GM21528 (cell line): ENCODE results near the gene GIGYF2.

Source experiments
- ATAC-seq: cut with Tn5 transposase; IDR thresholded peaks from one replicate; pipeline ENCODE4 v1.9.1; 2021; ENCODE audit warnings: mild to moderate bottlenecking, moderate library complexity; ENCODE audit not compliant: unreplicated experiment, low FRiP score

Gene GIGYF2

DNA sequence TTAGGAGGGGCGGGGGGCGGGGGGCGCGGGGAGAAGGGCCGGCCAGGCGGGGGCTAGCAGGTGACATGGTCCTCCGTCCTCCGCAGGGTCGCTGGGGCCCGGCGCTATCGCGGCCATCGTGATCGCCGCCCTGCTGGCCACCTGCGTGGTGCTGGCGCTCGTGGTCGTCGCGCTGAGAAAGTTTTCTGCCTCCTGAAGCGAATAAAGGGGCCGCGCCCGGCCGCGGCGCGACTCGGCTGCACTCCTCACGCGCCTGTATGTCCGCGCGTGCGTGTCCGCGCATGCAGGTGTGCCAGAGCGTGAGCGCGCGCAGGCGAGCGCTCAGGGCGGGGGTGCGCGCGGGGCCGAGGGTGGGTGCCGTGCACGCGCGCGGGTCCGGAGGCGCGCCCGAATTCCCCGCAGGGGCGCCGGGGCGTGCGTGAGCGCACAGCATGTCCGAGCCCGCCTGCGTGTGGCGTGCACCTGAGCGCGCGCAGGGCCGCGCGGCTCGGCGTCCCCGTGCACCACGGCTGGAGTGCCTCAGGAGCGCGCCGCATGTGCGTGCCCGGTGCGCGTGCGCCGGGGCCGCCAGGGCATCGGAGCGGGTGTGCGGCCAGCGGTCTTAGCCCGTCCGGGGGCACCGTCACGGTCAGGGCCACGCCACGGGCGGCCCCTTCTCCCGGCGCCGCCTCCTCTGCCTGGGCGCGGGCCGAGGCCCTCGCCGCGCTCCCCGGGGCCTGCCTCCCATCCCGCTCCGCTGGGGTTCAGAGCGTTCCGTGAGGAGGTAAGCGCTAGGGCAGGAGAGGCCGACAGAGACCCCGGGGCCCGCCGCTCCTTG, 179.2 kb downstream of the GIGYF2 start:
- ATAC-seq, result no peak

- ATAC-seq, result no peak
These were observed 179.9 kb downstream of the GIGYF2 start for GRCh38 chr2:232876978-232877441.

DNA sequence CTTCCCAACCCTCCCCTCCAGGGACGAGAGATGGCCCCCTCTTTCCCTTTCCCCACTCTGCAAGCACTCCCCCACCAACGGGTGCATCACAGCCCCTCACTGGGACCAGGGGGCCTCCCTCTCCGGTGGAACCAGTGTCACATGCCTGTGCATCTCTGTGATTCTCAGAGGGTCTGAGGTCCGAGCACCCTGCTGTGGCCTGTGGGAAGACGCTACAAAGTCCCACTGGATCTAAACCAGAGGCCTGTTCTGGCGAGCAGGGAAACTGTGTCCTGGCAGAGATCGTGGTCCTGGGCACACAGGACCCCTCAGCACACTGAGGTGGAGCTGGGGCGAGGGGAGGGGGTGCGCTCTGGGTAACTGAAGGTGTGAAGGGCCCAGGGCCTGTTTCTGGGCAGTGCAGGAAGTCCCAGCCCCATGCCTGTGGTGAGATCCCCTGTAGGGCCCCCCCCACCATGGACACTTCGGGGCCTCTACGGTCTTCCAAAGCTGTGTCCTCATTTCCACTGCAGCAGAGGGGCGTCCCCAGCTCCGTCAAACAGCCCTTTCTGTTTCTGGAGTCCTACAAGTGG, 180.9 kb downstream of the GIGYF2 start:
- ATAC-seq, result no peak

DNA sequence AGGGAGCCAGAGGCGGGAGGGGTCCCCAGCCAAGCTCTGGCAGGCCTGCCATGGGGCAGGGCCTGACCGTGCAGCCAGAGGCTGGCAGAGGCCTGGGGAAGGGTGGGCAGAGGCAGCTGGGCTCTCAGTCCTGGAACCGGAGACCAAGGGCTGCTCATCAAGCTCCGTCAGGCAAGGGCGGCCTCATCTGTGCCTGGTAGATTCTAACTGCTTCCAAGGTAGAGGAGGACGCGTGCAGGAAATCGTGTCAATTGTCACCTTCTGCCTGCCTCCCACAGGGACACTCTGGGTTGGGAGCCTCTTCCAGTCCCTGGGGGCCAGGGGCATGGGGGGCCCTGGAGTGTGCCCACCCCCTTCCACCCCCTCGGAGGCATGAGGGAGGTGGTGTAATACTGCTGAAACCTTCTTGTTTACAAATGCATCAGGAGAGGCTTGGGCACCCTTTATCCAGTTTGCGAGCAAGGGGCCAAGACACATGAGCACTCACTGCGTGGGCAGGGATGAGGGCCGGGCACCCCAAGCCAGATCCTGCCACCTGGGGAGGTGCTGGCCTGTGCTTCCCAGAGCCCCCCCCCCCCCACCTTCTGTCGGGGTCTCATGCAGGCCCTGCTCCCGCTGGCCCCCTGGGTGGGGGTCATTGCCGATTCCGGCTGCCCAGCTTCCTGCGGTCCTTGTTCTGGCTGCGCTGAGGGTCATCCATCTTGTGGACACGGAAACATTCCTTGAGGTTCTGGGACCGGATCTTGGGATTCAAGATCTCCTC, 181.9 kb downstream of the GIGYF2 start:
- no peak for ATAC-seq

DNA sequence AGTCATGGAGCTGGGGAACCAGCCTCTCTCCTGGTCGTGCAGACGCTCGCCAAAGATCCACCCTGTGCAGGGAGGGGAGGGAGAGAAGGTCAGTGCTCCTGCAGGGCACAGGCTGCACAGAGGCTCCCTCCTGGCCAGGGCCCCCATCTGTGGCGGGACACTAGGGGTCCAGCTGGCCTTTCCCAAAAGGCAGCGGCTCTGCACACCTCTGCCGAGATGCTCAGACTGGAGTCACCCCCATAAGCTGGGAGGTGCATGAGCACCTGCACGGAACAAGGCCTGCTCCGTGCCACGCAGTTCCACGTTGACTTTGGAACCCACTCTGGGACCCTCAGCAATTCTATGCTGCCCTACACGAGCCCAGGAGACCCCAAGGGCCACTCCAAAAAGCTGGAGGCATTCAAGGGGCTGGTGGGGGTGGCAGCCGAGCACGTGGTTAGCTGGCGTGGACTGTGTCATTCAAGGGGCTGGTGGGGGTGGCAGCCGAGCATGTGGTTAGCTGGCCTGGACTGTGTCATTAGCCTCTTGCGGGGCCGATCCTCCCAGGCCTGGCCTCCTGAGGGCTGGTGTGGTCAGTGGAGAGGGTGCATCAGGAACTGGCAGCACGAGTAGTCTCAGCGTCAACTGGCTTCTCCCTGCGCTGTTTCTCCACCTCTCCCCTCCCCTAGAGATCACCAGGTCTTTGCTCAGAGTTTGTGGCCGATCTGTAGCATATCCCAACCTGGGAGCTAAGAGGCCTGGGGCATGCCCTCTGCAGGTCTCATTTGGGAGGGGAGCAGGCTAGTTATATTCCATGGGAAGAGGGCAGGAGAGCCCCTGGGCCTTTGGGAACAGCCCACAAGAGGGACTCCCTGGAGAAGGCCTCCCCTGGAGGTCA, 182.7 kb downstream of the GIGYF2 start:
- no peak for ATAC-seq

DNA sequence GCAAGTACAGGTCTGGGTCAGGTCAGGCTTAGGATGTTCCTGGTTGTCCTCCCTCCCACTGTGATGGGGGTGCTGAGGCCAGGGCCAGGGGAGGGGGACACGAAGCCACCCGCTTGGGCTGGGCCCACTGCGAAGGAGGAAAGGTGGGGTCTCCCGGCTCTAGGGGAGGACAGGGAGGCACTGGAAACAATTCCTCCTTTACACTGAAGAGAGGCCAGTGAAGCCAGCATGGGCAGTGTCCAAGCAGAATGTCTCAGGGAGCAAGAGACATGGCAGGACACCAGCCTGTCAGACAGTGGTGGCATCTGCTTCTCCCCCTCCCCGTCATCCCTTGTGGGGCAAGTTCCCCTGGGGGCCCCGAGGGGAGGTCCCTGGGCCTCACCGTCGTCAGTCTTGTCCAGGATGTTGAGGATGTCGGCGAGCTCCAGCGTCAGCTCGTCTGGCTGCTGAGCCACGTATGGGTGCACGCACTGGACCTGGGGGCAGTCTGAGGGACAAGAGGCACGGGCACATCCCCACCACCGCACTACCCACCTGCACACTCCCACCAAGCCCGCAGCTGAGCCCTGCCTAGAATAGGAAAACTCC, 183.7 kb downstream of the GIGYF2 start:
- no peak for ATAC-seq

- no peak for ATAC-seq
These were observed 185.0 kb downstream of the GIGYF2 start for GRCh38 chr2:232882085-232882484.

- ATAC-seq, result no peak
These were observed 185.5 kb downstream of the GIGYF2 start for GRCh38 chr2:232882505-232883115.

DNA sequence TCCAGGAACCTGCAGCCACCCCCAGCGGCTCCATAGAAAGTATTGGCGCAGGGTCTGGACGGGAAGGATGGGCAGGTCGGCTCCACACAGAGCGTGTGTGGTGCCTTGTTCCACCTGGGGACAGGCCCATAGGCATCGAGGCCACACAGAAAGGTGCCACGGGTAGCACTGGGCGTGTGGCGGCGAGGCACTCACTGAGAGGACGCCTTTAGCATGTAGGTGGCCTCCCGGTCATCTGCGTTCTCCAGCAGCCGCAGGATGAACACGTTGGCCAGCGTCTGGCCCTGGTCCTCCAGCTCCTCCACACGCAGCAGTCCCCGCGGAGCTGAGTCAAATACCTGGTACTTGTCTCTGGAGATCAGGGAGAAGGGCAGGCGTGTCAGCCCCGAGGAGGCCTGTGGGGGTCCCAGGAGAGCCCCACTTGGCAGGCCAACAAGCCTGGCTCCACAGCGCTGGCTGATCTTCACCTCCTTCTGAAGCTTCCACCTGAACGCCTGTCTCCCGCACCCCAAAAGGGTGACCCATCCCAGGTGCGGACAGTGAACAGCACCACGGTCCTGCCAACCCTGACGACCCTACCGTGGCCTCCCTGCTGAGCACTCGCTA, 186.1 kb downstream of the GIGYF2 start:
- no peak for ATAC-seq

GRCh38 chr2:232884001-232884421, 186.9 kb downstream of the GIGYF2 start:
- ATAC-seq, result no peak

DNA sequence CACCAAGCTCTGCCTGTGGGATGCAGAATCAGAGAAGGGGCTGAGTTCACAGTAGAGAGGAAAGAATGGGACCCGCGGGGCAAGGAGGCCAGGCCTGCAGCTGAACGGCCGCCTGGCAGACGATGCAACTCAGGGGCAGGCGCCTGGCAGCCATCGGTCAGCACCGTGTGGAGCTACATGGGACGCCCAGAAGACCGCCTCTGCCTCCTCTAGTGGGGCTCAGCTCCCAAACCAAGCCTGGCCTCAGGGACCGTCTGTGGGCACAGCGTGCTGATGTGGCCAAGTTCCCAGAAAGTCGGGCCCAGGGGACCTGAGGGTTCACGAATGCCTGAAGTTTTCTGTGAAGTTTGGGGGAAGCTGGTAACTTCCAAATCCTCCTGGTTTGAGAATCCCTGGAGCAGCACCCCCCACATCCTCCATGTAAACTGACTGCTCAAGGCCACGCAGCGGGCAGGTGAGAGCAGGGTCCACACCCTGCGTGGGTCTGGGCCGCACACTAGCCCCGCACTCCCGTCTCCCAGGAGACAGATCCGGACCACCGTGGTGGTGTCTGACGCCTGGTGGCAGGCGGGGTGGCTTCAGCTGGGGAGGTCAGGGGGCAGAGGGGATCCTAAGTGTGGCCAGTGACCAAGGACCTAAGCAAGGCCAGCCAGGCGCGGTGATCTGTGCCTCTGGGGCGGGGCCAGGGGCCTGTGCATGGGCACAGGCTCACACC, 187.6 kb downstream of the GIGYF2 start:
- no peak for ATAC-seq

- no peak for ATAC-seq
These were observed 188.3 kb downstream of the GIGYF2 start for GRCh38 chr2:232885264-232885961.

- no peak for ATAC-seq
These were observed 189.0 kb downstream of the GIGYF2 start for GRCh38 chr2:232886176-232886575.

DNA sequence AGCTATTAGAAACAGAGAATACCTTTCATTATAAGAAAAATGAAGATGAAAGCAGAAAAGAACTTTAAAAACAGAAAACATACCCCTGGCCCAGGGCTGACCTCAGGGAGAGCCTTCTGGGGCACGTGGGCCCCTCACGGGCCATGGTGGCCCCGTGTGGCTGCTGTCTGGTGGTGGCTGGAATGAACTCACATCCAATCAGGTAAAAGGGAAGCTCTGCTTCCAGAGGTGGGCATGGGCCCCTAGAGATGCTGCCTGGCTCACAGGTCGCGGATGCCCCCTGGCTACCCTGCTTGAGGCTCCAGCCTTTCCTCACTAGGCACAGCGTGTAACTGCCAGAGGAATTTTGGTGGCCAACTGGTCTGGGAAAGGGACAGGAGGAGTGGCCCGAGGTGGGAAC, 189.5 kb downstream of the GIGYF2 start:
- ATAC-seq, result no peak

DNA sequence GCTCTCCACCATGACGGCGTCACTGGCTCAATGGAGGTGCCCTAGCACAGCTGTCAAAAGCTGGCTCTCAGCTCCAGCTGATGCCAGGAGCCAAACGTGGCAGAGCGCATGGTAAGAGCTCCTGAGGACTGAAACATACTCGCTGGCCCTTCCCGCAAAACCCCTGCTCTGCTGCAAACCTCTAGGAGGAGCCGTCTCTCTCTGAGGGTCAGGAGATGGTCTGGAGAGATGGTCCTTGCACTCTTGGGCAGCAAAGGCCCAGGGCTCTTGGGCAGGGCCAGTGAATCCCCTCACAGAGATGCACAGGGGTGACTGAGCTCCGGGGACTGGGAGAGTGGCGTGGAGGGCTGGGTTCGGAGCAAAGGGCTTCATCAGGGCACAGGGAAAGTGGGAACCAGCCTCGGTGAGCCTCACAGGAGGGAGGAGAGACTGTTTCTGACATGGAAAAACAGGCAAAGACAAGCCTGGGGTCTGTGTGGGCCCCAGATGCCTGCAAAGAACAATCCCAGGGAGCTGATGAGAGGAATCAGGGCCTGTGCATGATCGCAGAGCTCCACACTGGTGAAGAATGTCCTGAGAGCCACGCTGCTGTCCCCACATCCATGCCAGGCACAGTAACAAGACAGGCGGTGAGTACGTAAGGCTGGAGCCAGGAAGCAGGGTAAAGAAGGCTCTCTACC, 190.2 kb downstream of the GIGYF2 start:
- ATAC-seq, result no peak

DNA sequence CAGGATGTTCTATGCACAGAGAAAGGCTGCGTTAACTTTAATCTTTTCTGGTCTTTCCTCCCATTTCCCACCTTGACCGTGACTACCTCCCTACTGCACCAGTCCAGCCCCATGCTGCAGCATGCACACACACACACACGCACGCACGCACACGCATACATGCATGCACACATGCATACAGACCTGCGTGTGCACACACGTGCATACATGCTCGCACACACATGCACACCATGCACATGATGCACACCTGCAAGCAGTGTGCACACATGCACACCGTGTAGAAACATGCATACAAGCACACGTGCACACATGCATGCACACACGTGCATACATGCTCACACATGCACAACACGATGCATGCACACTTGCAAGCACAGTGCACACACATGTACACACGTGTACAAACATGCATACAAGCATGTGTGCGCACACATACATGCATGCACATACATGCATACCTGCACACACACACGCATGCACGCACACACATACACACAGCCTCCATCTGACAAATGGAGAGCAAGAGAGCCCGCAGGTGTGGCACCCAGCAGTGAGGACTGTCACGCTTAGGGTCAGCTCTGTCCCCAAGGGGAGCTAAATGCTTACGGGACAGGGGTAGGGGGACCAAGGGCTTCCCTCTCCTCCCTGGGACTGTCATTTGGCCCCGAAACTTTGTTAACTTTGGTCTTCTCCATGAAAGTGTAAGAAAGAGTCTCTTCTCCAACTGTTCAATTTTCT, 191.1 kb downstream of the GIGYF2 start:
- no peak for ATAC-seq
